Mesendoderm (in vitro differentiated cells): ENCODE results near the gene LYZL1.
A peak's percentile ranks its signal among the peaks of the same experiment; 100 is the strongest.

Experiments
- DNase-seq: peaks from one replicate; pipeline ENCODE4 v3.0.0; 2013
- H2AK5ac ChIP-seq: 2 replicates; pipeline ENCODE4 v1.6.1; 2013; ENCODE audit warnings: low read length, inconsistent platforms
- H2BK120ac ChIP-seq: 2 replicates; pipeline ENCODE4 v1.6.1; 2013; ENCODE audit warnings: low read depth, mild to moderate bottlenecking, low read length, moderate library complexity, mixed read lengths
- H2BK15ac ChIP-seq: replicated peaks from 2 replicates; pipeline ENCODE4 v1.6.1; 2013; ENCODE audit warnings: low read depth, mild to moderate bottlenecking, moderate library complexity
- H2BK5ac ChIP-seq: 2 replicates; pipeline ENCODE4 v1.6.1; 2013; ENCODE audit warnings: low read length, inconsistent platforms
- H3K18ac ChIP-seq: 2 replicates; pipeline ENCODE4 v1.6.1; 2013; ENCODE audit warnings: mild to moderate bottlenecking, low read length, mixed read lengths
- H3K23ac ChIP-seq: one replicate; pipeline ENCODE4 v1.6.1; 2013; ENCODE audit warnings: low read length
- H3K27ac ChIP-seq: 2 replicates; pipeline ENCODE4 v1.5.1; 2013; ENCODE audit warnings: low read depth, mild to moderate bottlenecking, inconsistent platforms, low read length, moderate library complexity
- H3K27me3 ChIP-seq: 2 replicates; pipeline ENCODE4 v1.6.1; 2013; ENCODE audit warnings: low read length, control low read depth, mild to moderate bottlenecking, inconsistent platforms; ENCODE audit not compliant: insufficient read depth, poor library complexity
- H3K36me3 ChIP-seq: 2 replicates; pipeline ENCODE4 v1.6.1; 2013; ENCODE audit warnings: low read length, inconsistent platforms; ENCODE audit not compliant: control insufficient read depth, insufficient read depth
- H3K4ac ChIP-seq: one replicate; pipeline ENCODE4 v1.6.1; 2013; ENCODE audit warnings: low read depth, mild to moderate bottlenecking, low read length, moderate library complexity
- H3K4me1 ChIP-seq: 2 replicates; pipeline ENCODE4 v1.6.1; 2013; ENCODE audit warnings: low read depth, low read length, inconsistent platforms; ENCODE audit not compliant: control insufficient read depth
- H3K4me2 ChIP-seq: 2 replicates; pipeline ENCODE4 v1.6.1; 2013; ENCODE audit warnings: low read length
- H3K4me3 ChIP-seq: 2 replicates; pipeline ENCODE4 v1.5.1; 2013; ENCODE audit warnings: mild to moderate bottlenecking, low read length
- H3K56ac ChIP-seq: one replicate; pipeline ENCODE4 v1.6.1; 2013; ENCODE audit warnings: low read length
- H3K79me1 ChIP-seq: 2 replicates; pipeline ENCODE4 v1.6.1; 2013; ENCODE audit warnings: low read length, inconsistent platforms
- H3K79me2 ChIP-seq: 2 replicates; pipeline ENCODE4 v1.6.1; 2013; ENCODE audit warnings: mild to moderate bottlenecking, low read length; ENCODE audit not compliant: control insufficient read depth, insufficient read depth
- H3K9ac ChIP-seq: 2 replicates; pipeline ENCODE4 v1.6.1; 2013; ENCODE audit warnings: low read length, inconsistent platforms
- H4K5ac ChIP-seq: one replicate; pipeline ENCODE4 v1.6.1; 2013; ENCODE audit warnings: low read length
- H4K8ac ChIP-seq: one replicate; pipeline ENCODE4 v1.6.1; 2013; ENCODE audit warnings: low read depth, mild to moderate bottlenecking, control low read depth, low read length, moderate library complexity
- WGBS: extraction: QIAGEN DNeasy Blood & Tissue Kit; methylation state at CpG from one replicate; pipeline ENCODE4 v1.1.7; 2013; ENCODE audit warnings: low lambda C conversion rate, missing lambda C conversion rate; ENCODE audit not compliant: insufficient coverage; ENCODE audit errors: extremely low coverage; 5-methylcytosine and 5-hydroxymethylcytosine counted together

The LYZL1 gene

GRCh38 chr10:29343607-29344038 is 54.8 kb downstream of the LYZL1 start:
- H3K27ac ChIP-seq = no peak overlapping the region
- H3K79me1 ChIP-seq = no peaks in the 10 kb centered on the region
- WGBS = no CpG with 5 or more reads among the region's 7 CpGs
- H4K5ac ChIP-seq = no peak overlapping the region
- no peak overlapping the region for H2BK15ac ChIP-seq
- no peak overlapping the region for H3K18ac ChIP-seq
- no peak overlapping the region for H3K23ac ChIP-seq
- H3K36me3 ChIP-seq = no peaks in the 10 kb centered on the region
- no peak for DNase-seq
- no peak overlapping the region for H2BK120ac ChIP-seq
- no peak overlapping the region for H3K4me2 ChIP-seq
- no peaks in the 10 kb centered on the region for H3K4me1 ChIP-seq
- no peak overlapping the region for H4K8ac ChIP-seq
- H3K27me3 ChIP-seq = no peaks in the 10 kb centered on the region
- no peak overlapping the region for H2BK5ac ChIP-seq
- no peak overlapping the region for H3K9ac ChIP-seq
- no peaks in the 10 kb centered on the region for H3K79me2 ChIP-seq
- H2AK5ac ChIP-seq = no peak overlapping the region
- no peak overlapping the region for H3K56ac ChIP-seq
- H3K4me3 ChIP-seq = no peak overlapping the region
- H3K4ac ChIP-seq = no peak overlapping the region

GRCh38 chr10:29344073-29344820 is 55.4 kb downstream of the LYZL1 start:
- Histone ChIP-seq H3K9ac (no peak overlapping the region), H3K56ac (no peak overlapping the region), H2BK5ac (no peak overlapping the region), H3K79me2 (no peaks in the 10 kb centered on the region), H3K36me3 (no peaks in the 10 kb centered on the region), H2BK120ac (no peak overlapping the region), H3K27me3 (no peaks in the 10 kb centered on the region), H3K4me3 (no peak overlapping the region), H4K5ac (no peak overlapping the region), H4K8ac (no peak overlapping the region), H2AK5ac (no peak overlapping the region), H3K79me1 (no peaks in the 10 kb centered on the region), H3K18ac (peak overlapping the region; percentile 4), H3K27ac (no peak overlapping the region), H3K23ac (no peak overlapping the region), H3K4me1 (no peaks in the 10 kb centered on the region), H3K4ac (no peak overlapping the region), H3K4me2 (no peak overlapping the region), H2BK15ac (no peak overlapping the region)
- WGBS = no CpG with 5 or more reads among the region's 18 CpGs
- DNase-seq = peak; percentile 28

GRCh38 chr10:29345144-29345909 is 56.5 kb downstream of the LYZL1 start:
- Histone ChIP-seq H2BK120ac (no peak overlapping the region), H3K79me2 (no peaks in the 10 kb centered on the region), H3K4me3 (no peak overlapping the region), H3K27me3 (no peaks in the 10 kb centered on the region), H3K79me1 (no peaks in the 10 kb centered on the region), H2BK15ac (no peak overlapping the region), H4K5ac (no peak overlapping the region), H3K27ac (no peak overlapping the region), H3K18ac (no peak overlapping the region), H3K36me3 (no peaks in the 10 kb centered on the region), H4K8ac (no peak overlapping the region), H2AK5ac (no peak overlapping the region), H3K56ac (no peak overlapping the region), H2BK5ac (no peak overlapping the region), H3K23ac (no peak overlapping the region), H3K4ac (no peak overlapping the region), H3K9ac (no peak overlapping the region), H3K4me1 (no peaks in the 10 kb centered on the region), H3K4me2 (no peak overlapping the region)
- no CpG with 5 or more reads among the region's 9 CpGs for WGBS
- DNase-seq = peak; percentile 28

- no peak overlapping the region for H3K4me3 ChIP-seq
- WGBS = no CpG with 5 or more reads among the region's 3 CpGs
Observed at GRCh38 chr10:29345910-29346209, 57.0 kb downstream of the LYZL1 start.

GRCh38 chr10:29346296-29347001 is 57.6 kb downstream of the LYZL1 start:
- H3K18ac ChIP-seq = no peak overlapping the region
- no peak overlapping the region for H3K9ac ChIP-seq
- no peak overlapping the region for H2BK15ac ChIP-seq
- H3K4ac ChIP-seq = no peak overlapping the region
- no peaks in the 10 kb centered on the region for H3K79me1 ChIP-seq
- no peak for DNase-seq
- H4K8ac ChIP-seq = no peak overlapping the region
- no peak overlapping the region for H3K56ac ChIP-seq
- H3K4me2 ChIP-seq = no peak overlapping the region
- H3K79me2 ChIP-seq = no peaks in the 10 kb centered on the region
- no peaks in the 10 kb centered on the region for H3K4me1 ChIP-seq
- H3K4me3 ChIP-seq = no peak overlapping the region
- H4K5ac ChIP-seq = no peak overlapping the region
- H3K27ac ChIP-seq = no peak overlapping the region
- no peak overlapping the region for H2BK5ac ChIP-seq
- no peak overlapping the region for H2AK5ac ChIP-seq
- no CpG with 5 or more reads among the region's 9 CpGs for WGBS
- no peaks in the 10 kb centered on the region for H3K36me3 ChIP-seq
- H3K27me3 ChIP-seq = no peaks in the 10 kb centered on the region
- no peak overlapping the region for H3K23ac ChIP-seq
- H2BK120ac ChIP-seq = no peak overlapping the region

More at GRCh38 chr10:29345910-29346209, 57.0 kb downstream of the LYZL1 start:
- no peak overlapping the region for H3K56ac ChIP-seq
- no peak overlapping the region for H2BK5ac ChIP-seq
- no peaks in the 10 kb centered on the region for H3K79me1 ChIP-seq
- H4K8ac ChIP-seq = no peak overlapping the region
- H3K27me3 ChIP-seq = no peaks in the 10 kb centered on the region
- H3K4ac ChIP-seq = no peak overlapping the region
- no peak overlapping the region for H3K27ac ChIP-seq
- no peak for DNase-seq
- H3K4me2 ChIP-seq = no peak overlapping the region
- H4K5ac ChIP-seq = no peak overlapping the region
- no peak overlapping the region for H3K18ac ChIP-seq
- H2AK5ac ChIP-seq = no peak overlapping the region
- H3K4me1 ChIP-seq = no peaks in the 10 kb centered on the region
- no peaks in the 10 kb centered on the region for H3K79me2 ChIP-seq
- no peaks in the 10 kb centered on the region for H3K36me3 ChIP-seq
- no peak overlapping the region for H3K23ac ChIP-seq
- no peak overlapping the region for H3K9ac ChIP-seq
- no peak overlapping the region for H2BK15ac ChIP-seq
- no peak overlapping the region for H2BK120ac ChIP-seq
